ENCODE data around the gene FKBP1B. TPM values are rescaled to one million over a fixed set of nuclear protein-coding genes. Genes with fewer than 3 reads are reported as not detected.

The FKBP1B gene
- total RNA-seq, 1 donor = 3.3 TPM

DNA sequence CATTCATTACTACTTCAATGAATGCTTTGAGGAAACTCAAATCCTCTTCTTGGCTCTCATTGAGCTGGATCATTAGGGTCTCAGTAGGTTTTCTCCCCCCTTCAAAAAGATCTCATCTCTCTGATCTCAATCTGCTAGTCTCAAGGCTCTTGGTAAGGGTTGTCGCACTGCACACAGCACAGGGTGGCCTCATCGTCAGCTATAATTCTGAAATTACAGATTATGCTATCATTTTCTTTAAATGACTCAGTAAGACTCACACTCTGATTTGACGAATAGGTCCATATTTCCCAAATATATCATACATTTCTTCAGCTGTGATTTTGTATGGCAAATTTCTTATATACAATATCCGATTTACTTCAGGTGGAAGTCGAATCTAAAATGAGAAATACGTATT lies 24.3 kb downstream of the FKBP1B start:
- Histone ChIP-seq H3K79me2 (ENCODE audit: insufficient read depth, low read length) (peaks cover 43% of the 10 kb centered on the region), H3K4me3 (ENCODE audit: insufficient read depth, low read length) (no peak overlapping the region), H3K4me1 (ENCODE audit: insufficient read depth, low read length) (peaks cover 5% of the 10 kb centered on the region), H3K36me3 (ENCODE audit: insufficient read depth, low read length) (peaks cover 25% of the 10 kb centered on the region), H3K9me3 (ENCODE audit: low read depth, low read length) (no peaks in the 10 kb centered on the region), H3K27me3 (ENCODE audit: insufficient read depth, low read length) (no peaks in the 10 kb centered on the region), H3K27ac (ENCODE audit: low read depth, low read length) (no peak overlapping the region), H4K20me1 (ENCODE audit: insufficient read depth, low read length) (peaks cover 12% of the 10 kb centered on the region), H2AFZ (ENCODE audit: low read length) (no peak overlapping the region), H3K4me2 (ENCODE audit: insufficient read depth, low read length) (no peak overlapping the region)
- TF ChIP-seq, protein P1, sequence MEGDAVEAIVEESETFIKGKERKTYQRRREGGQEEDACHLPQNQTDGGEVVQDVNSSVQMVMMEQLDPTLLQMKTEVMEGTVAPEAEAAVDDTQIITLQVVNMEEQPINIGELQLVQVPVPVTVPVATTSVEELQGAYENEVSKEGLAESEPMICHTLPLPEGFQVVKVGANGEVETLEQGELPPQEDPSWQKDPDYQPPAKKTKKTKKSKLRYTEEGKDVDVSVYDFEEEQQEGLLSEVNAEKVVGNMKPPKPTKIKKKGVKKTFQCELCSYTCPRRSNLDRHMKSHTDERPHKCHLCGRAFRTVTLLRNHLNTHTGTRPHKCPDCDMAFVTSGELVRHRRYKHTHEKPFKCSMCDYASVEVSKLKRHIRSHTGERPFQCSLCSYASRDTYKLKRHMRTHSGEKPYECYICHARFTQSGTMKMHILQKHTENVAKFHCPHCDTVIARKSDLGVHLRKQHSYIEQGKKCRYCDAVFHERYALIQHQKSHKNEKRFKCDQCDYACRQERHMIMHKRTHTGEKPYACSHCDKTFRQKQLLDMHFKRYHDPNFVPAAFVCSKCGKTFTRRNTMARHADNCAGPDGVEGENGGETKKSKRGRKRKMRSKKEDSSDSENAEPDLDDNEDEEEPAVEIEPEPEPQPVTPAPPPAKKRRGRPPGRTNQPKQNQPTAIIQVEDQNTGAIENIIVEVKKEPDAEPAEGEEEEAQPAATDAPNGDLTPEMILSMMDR (IDR thresholded peaks at IDR 0.05; ENCODE audit: extremely low read depth, low read depth, low read length) = no peak
- DNase-seq (ENCODE audit: insufficient read length, low spot score, missing footprints) = no peak

GRCh38 chr2:24075259-24075658 lies 25.7 kb downstream of the FKBP1B start:
- Histone ChIP-seq H3K4me3 (ENCODE audit: insufficient read depth, low read length) (peak overlapping the region; percentile 87), H3K27me3 (ENCODE audit: insufficient read depth, low read length) (no peaks in the 10 kb centered on the region), H3K79me2 (ENCODE audit: insufficient read depth, low read length) (peaks cover 43% of the 10 kb centered on the region), H3K9me3 (ENCODE audit: low read depth, low read length) (no peaks in the 10 kb centered on the region), H3K36me3 (ENCODE audit: insufficient read depth, low read length) (peaks cover 25% of the 10 kb centered on the region), H3K4me1 (ENCODE audit: insufficient read depth, low read length) (peaks cover 5% of the 10 kb centered on the region), H4K20me1 (ENCODE audit: insufficient read depth, low read length) (peaks cover 7% of the 10 kb centered on the region), H3K27ac (ENCODE audit: low read depth, low read length) (peak overlapping the region; percentile 81), H2AFZ (ENCODE audit: low read length) (no peak overlapping the region), H3K4me2 (ENCODE audit: insufficient read depth, low read length) (peak overlapping the region; percentile 74)
- no peak for DNase-seq (ENCODE audit: insufficient read length, low spot score, missing footprints)
- TF ChIP-seq, protein P1 (IDR thresholded peaks at IDR 0.05; ENCODE audit: extremely low read depth, low read depth, low read length) = no peak

DNA sequence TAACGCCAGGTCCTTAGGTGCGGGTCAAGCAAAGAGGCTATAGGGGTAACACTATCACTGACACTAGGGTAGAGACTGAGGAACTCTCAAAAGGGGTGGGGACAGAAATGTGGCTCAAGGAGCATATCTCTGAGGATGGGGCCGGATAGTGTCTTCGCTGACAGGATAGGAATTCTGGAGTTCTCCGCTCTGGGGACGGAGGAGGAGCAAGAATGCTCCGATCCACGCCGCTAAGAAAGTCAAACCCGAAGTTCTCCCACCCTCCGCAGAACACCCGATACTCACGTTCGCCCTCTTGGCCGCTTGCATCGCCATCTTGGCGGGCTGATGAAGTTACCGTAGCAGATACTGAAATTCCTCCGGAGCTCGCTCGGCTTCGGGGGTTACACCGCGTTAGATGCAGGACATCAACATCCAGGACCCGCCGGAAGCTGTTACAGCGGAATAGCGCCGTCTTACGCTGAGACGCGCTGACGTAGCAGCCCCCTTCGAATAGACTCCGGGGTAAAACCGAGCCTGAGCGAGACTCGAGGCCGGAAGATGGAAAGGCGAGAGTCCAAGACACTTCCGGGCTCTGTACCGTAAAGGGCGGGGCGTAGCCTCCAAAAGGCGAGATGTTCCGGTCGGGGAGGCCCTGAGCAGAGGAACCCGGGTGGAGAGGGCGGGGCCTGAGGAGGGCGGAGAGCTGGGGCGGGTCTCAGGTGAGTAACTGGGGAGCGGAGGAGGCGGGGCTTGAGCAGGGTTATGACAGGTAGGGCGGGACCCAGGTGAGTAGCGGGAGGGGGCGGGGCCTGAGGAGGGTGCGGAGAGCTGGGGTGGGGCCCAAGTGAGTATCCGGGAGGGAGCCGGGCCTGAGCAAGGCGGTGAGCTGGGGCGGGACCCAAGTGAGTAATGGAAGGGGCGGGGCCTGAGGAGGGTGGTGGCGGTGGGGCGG lies 26.6 kb downstream of the FKBP1B start, which contains the start of gene SF3B6:
Gene SF3B6 (minus strand): TSS at position 412 of the 934 bp plus-strand sequence. CDS start 97 bp downstream, at position 315.
- Histone ChIP-seq H3K4me3 (ENCODE audit: insufficient read depth, low read length) (peak within 1 kb of the TSS; percentile 87), H2AFZ (ENCODE audit: low read length) (peak within 1 kb of the TSS; percentile 98), H3K36me3 (ENCODE audit: insufficient read depth, low read length) (peaks cover 26% of the 10 kb centered on the region), H3K4me2 (ENCODE audit: insufficient read depth, low read length) (peak within 1 kb of the TSS; percentile 74), H3K9me3 (ENCODE audit: low read depth, low read length) (no peaks in the 10 kb centered on the region), H3K4me1 (ENCODE audit: insufficient read depth, low read length) (peaks cover 5% of the 10 kb centered on the region), H4K20me1 (ENCODE audit: insufficient read depth, low read length) (peaks cover 7% of the 10 kb centered on the region), H3K27ac (ENCODE audit: low read depth, low read length) (peak within 1 kb of the TSS; percentile 81), H3K79me2 (ENCODE audit: insufficient read depth, low read length) (peaks cover 38% of the 10 kb centered on the region), H3K27me3 (ENCODE audit: insufficient read depth, low read length) (no peaks in the 10 kb centered on the region)
- TF ChIP-seq, protein P1 (IDR thresholded peaks at IDR 0.05; ENCODE audit: extremely low read depth, low read depth, low read length) = no peak
- peak; percentile 97 for DNase-seq (ENCODE audit: insufficient read length, low spot score, missing footprints)
